Stimulated activated CD8-positive, alpha-beta memory T cell treated with anti-CD3 and anti-CD28 coated beads, Interleukin-12 subunit alpha, Interleukin-12 subunit beta, amount 100 ng/mL, for 4 hours (primary cell): ENCODE results near the gene AP3D1.
"Not testable (repeated sequence)": the region's sequence is repeated elsewhere in the genome, so short reads cannot be mapped to it uniquely, and the experiment has no call there.

Experiments
- DNase-seq: peaks from one replicate; pipeline ENCODE4 v3.0.0-alpha.2; 2020; ENCODE audit warnings: low read depth

AP3D1 gene

DNA sequence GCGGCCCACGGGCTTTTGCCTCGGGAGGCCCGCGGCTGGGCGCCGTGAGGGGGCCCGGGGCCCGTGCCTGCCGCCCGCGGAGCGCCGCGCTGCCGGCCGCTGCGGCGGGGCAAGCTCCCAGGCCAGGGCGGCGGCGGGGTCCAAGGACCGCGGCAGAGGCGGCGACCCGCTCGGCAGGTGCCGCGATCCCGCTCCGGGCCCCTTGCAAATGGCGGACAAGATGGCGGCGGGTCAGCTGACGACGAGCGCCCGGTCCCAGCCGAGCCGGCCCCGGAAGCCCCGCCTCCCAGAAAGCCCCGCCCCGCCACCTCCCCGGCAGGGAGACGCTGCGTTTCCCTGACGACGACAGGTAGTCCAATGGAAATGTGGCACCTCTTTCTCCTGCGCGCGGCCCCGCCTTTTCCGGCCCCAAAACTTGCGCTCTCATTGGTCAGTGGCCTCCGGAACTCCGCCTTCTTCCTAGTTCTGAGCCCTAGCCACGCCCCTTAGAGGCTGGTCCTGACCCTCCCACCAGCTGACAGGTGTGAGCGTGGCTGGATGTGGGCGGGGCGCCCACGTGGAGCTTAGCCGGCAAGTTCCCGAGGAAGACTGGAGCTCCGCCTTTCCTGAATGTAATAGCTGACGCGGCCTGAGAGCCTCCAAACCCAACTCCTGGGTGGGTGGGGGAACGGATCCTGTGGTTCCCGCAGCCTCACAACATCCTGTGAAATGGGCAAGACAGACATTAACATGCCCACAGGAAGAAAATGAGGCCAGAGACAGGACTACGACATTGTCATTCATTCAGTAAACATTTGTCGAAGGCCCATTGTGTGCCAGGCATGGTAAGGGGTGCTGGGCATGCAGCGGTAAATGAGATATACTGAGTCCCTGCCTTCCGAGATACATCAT, at the start of gene AP3D1:
AP3D1 (minus strand) TSS at position 228 of the 891 bp plus-strand sequence. CDS start 232 bp downstream, outside the sequence.
- peak; percentile 100 for DNase-seq

DNA sequence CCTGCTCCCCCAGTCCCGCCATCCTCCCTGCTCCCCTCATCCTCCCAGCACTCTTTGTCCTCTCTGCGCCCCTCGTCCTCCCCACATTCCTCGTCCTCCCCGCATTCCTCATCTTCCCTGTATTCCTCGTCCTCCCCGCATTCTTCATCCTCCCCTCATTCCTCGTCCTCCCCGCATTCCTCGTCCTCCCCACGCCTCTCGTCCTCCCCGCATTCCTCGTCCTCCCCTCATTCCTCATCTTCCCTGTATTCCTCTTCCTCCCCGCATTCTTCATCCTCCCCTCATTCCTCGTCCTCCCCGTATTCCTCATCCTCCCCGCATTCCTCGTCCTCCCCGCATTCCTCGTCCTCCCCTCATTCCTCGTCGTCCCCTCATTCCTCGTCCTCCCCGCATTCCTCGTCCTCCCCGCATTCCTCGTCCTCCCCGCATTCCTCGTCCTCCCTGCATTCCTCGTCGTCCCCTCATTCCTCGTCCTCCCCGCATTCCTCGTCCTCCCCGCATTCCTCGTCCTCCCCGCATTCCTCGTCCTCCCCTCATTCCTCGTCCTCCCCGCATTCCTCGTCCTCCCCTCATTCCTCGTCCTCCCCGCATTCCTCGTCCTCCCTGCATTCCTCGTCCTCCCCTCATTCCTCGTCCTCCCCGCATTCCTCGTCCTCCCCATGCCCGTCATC, 49.4 kb upstream of the AP3D1 start:
- DNase-seq, result not testable (repeated sequence)

DNA sequence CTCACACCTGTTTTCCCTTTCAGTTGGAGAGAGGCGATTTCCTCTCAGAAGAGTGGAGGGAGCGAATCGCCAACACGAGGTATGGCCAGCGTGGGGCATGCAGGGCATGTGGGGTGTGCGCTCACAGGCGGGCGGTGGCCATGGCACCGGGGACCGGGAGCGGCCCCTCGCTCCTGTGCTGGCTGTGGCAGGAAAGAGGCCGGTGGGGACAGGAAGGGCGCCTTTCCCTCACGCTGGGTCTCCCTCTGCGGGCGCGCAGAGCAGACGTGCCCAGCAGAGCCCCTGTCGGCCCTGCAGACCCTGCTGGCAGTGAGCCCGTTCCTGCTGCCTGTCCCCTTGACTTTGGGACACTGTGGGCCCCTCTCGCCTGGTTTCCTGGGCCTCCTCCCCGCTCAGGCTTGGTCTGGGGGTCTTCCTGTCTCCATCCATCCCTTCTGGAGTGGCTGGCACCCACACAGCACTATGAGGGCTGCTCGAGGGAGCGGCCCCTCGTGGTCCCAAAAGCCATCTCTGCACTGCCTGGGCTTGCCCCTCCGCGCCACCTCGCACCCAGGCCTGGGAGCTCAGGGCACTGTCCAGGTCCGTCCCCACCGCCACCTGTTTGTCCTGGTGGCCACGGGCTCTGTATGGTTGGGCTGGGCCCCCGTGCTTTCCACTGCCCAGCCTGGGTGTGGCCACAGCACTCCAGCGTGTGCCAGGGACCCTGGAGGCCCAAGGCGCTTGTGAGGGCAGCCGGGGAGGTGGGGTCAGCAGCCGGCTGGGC, 48.7 kb upstream of the AP3D1 start:
- DNase-seq, result no peak

DNA sequence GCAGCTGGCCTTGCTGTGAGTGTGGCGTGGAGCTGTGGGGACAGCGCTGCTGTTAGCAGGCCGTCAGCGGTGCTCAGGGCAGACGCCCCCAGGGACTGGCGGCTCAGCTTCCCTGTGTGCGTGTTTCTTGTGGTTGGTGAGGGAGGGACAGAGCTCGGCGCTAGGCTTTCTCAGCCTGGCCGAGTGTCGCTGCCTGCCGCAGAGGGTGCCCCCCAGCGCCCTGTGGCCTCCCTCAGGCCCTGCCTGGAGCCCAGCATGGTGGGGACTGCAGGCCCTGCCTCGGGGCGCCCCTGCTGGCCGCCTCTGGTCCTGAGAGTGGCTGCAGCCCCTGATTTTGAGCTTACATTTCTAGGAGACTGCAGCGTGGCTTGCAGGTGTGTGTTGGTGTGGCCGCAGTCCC, 47.8 kb upstream of the AP3D1 start:
- DNase-seq, result no peak

DNA sequence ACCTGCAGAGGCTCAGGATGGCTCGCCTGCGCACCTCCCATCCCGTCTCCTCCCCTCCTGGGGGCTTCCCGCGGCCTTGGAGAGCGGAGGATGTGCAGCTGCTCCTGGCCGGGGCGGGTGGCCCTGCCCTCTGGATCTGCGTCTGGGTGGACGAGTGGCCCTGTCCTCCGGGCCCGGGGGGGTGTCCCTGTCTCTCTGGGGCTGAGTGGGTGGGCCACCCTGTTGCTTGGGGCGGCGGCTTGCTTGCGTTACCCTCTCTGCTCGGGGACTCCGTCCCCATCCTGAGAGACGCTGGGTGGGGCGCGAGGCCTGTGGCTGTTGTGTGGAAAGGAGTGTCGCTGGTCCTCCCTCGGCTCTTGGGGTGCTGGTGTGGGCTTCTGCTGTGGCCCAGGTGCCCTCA, 47.0 kb upstream of the AP3D1 start:
- no peak for DNase-seq

DNA sequence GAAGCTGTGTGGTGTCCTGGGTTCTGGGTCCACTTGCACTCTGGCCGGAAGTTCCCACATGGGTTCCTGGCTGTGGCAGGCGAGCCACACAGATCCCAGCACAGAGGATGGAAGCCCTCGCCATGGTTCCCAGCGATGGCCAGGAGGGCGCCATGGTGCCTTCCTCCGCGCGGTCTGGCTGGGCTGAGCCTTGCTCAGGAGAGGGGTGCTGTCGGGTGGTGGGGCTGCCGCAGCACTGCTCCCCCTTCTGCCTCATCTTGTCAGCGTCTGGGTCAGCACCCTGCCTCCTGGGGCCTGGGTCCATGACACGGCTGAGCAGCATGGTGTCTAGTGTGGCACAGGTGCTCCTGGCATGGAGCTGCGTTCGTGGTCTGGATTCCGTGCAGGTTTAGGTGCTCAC, 45.9 kb upstream of the AP3D1 start:
- no peak for DNase-seq

DNA sequence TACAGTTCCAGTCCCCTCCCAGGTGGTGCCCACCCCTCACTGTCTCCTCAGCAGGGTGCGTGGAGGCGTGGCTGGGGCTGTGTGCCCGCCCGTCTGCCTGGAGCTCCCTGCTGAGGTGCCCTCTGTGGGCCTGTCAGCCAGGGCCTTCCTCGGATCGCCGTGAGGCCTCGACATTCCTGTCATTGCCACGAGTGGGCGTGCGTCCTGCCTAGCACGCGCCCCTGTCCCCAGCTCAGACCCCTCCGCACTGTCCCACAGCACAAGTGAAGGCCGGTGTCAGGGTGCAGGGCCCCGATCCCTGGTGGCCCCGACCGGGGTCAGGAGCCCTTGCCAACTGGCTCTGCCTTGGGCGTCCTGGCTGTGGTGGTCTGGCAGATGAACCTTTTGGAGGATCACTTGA, 44.5 kb upstream of the AP3D1 start:
- no peak for DNase-seq

DNA sequence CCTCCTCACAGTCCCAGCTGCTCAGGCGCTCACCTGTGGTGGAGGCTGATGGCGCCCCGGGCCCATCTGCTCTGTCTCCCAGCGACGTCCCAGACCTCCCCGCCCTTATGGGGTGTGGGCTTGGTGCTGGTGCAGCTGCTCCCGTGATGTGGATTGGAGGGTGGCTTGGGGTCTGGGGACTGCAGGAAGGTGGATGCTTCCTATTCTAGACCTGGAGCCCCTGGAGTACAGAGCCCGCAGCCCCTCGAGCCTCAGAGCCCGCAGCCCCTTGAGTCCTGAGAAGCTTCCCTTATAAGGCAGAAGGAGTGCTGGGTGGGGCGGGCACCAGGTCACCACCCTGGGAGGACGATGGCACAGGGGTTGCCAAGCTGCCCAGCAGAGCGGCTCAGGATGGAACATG, 44.0 kb upstream of the AP3D1 start:
- no peak for DNase-seq

DNA sequence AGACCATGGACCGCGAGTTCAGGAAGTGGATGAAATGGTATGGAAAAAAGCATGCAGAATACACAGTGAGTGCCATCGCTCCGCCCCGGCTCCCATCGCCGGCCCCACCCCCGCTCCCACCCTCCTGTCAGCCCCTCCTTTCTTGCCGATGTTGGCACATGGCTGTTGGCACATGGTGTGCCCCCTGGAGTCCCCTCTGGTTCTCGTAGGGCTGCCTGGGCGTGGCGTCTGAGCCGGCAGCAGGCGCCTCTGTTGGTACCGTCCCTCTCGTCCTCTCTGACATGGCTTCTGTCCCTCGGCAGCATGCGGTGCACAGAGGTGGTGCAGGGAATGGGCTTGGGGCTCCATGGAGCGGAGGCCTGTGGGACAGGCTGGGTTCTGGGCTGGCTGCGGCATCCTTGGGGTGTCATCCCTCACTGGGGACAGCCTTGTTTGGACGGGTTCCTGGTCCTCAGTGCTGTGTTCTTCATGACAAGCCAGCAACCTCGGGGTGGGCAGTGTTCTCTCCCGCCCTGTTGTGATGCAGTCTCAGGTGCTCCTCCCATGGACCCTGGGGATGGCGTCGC, 43.2 kb upstream of the AP3D1 start:
- DNase-seq, result no peak

DNA sequence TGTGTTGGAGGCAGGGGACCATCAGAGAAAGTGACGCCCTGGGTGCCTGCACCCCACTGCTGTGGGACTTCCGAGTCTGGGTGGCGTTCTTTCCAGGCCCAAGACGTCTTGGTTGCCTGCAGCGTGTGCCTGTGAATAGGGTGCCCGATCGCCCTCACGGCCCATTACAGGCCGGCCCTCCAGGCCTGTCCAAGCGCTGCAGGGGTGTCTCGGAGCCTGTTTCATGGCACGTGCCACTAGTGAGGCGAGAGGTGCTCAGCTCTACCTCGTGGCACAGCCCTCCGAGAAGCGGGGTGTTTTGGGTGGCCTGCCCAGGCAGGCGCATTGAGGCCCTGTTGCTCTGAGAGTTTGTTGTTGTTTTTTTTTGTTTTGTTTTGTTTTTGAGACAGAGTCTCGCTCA, 42.4 kb upstream of the AP3D1 start:
- DNase-seq, result no peak

DNA sequence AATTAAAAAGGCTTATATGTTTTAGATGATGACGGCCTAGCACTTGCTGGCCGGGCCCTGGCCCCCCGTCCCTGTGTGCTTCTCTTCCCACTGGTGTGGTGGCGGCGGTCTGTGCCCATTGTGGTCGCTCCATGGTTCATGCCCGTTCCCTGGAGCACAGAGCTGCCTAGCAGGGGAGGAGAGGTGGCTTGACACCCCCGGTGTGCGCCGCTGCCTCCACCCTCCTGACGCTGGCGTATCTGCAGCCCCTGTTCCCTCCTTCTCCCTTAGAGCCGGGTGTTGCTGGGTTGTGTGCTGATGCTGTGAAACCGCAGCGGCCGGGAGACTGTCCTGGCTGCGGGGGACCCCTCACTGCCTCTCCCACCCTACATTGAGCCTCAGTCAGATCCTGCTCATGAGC, 41.5 kb upstream of the AP3D1 start:
- no peak for DNase-seq

DNA sequence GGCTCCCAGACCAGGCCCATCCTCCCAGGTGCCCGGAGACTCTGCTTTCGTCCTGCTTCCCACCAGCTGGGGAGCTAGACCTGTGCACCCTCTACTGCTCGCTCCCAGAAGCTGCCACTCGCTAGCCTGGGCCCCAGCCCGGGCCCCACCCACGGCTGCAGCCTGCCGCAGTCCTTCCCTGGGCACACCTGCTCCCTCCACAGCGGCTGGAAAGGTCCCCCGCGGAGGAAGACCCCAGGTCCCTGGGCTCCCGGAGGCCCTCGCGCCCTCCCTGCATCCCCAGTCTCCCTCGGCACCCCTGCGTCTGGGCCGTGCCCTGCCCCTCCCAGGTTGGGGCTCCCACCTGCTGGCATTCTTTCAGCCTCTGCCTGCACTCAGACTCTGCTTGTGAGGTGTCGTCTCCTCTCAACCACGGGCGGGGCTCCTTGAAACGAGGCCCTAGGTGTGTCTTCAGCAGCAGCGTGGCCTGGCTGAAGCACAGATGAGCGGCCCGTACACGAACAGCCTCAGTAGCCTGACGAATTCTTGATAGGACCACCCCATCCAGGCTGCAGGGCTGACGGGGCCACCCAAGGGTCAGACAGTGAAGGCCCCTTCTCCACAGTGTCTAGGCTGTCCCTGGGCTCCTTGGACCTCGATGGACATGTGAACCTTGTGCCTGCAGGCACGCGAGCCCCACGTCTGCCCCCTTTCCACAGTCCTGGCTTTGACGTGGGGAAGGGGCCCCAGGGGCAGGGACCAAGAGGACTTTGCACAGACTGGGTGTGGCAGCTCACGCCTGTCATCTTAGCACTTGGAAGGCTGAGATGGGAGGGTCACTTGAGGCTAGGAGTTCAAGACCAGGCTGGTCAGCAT, 40.3 kb upstream of the AP3D1 start:
- no peak for DNase-seq

DNA sequence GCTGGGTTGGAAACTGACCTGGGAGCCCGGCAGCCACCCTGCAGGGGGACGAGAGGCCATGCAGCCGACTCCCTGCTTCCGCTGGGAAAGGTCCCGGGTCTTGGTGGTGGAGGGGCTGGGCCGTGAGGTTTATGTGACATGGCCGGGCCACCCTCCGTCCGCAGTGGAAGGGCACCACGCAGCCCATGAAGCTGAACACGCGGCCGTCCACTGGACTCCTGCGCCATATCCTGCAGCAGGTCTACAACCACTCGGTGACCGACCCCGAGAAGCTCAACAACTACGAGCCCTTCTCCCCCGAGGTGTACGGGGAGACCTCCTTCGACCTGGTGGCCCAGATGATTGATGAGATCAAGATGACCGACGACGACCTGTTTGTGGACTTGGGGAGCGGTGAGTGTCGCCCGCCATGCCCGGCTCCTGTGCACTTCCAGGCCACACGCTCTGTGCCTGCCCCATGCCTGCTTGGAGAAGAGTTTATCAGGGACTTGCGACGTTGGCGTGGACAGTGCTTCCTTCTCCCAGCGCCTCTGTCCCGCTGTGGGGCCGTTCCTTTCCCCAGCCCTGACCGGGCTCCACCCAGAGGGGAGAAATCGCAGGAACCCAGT, 39.6 kb upstream of the AP3D1 start:
- DNase-seq, result no peak

DNA sequence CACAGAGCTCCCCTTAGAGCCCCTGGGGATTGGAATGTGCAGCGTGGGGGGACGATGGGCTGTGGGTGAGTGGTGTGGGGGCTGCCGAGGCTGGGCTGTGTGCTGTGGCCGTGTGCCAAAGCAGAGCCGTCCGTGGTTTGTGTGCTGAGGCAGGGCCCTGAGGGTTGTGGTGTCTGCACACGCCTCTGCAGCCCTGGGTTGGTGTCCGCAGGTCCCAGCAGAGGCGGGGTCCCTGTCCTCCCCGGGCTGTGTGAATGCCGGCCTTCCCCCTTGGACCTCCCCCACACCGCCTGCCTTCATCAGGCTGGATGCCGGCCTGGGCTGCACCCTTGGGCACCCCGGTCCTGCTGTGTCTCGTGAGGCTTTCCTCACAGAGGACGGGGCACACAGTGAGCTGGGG, 38.5 kb upstream of the AP3D1 start:
- DNase-seq, result no peak

DNA sequence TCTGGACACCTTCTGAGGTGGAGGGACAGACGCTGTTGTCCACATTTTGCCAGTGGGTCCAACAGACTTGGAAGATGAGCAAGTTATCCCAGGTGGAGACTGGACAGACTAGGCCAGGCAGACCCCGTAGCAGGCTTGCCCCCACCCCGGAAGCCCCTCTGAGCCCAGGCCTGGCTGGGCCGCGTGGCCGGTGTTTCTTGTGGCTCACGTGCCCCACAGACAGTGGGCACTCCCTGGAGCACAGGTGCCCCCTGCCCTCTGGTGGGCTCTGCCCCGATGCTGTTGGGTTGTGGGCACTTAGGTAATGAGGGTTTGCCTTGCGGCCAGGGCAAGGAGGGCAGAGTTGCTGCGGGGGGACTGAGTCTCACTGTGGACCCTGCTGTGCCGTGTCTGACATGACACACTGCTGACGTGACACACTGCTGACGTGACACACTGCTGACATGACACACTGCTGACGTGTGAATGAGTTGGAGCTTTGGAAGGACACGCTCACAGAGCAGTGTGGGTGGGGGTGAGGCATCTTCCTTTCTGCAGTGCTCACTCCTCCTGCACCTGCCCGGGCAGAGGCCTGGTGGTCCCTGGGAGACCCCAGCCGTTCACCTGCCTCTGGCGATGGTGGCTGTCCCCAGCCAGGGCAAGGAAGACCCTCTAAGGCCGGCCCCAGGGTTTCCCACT, 37.5 kb upstream of the AP3D1 start:
- no peak for DNase-seq

DNA sequence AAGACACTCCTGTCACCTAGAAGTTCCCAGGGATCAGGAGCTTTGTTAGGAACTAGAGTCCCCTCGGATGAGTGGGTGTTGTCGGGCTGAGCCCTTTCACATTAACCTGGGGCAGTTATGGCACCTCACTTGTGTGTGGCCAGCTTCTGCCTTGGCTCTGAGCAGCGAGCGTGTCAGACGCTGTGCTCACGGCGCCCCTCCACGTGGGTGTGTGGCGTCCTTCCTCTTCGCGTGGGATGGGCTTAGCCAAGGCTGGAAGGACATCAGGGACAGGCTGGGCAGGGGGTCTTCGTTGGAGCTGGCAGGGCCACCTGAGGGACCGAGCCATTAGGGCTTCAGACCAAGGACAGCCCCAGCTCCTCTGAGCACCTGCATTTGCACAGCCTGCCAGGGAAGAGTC, 35.8 kb upstream of the AP3D1 start:
- DNase-seq, result no peak

DNA sequence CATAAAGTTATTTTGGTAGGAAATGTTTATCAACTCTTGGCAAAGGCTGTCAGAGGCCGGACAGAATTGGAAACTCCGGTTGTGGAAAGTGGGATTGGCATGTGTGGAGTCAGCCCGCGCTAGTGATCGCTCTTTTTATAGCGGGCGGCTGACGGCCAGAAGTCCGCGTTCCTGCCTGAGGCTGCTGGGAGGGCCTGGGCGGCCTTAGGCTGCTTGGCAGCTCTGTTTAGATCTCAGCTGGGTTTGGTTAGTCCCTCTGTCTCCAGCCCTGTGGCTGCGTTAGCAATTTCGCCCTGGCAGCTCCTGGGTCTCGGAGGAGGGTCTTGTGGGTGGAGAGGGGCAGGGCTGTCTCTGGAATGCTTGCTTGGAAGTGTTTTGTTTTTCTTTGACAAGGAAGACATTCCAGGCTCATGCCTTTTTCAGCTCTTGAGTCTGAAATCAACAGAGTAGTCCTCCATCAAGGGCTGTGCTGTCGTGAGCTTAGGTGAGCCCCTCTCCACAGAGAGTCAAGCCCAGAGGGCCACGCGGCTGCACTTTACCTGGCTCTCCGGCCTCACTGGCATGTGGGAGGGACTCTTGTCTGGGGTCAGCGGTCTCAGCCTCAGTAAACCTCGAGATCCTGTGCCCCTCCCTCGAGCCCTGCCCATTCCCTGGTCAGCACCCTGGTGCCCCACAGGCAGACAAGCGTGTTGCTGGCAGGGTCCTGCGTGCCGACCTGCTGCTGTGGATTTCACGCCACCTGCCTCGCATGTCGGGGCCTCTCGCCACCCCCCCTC, 34.9 kb upstream of the AP3D1 start:
- DNase-seq, result no peak

DNA sequence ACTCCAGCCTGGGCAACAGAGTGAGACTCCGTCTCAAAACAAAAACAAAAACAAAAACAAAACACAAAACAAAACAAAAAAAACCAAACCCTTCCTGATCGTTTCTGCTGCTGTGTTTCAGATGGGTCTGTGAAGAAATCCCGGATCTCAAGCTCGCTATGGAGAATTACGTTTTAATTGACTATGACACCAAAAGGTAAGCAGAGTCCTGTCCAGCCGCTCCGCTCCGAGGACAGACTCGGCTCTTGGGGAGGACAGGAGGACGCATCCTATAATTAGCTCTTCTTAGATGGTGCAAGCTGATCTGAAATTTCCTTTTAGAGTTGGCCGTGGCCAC, 34.3 kb upstream of the AP3D1 start:
- no peak for DNase-seq

DNA sequence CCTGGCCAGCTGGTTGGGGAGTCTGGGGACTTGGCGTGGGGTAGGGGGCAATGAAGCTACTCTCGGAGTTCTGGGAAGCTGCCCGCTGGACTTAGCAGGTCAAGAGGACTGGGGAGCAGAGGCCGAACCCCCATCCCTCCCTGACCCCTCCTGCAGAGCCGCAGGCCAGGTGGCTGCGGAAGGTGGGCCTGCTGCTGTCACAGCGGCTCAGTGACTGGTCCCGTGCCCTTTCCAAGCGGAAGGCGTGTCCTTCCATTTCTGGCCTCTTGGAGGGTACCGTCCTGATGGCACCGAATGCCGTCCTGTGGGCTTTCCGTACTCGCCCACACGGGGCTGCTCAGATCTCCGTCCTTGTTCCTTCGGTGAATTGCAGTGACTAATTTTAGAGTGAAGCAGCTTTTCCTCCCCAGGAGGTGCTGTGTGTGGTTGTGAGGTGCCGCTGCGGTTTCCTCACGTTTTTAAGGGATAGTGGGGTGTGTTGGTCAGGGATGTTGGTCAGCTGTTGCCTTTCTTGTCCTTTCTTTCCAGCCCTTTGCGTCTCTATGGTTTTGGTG, 33.1 kb upstream of the AP3D1 start:
- DNase-seq, result no peak

DNA sequence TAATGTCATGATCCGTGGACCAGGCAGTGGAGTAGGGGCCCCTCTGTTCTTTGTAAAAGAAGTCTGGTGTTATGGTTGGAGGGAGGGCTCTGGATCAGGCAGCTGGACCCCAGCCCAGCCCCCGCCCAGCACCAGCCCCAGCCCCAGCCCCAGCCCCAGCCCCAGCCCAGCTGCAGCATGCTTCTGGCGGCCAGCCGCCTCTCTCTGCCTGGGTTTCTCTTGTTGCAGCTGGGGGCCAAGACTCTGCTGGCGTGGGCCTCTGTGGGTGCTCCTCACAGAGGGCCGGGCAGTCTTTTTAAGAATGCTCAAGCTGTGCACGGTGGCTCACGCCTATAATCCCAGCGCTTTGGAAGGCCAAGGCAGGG, 30.2 kb upstream of the AP3D1 start:
- no peak for DNase-seq
